Measurements from ENCODE around the gene MDH2.
A peak's percentile ranks its signal among the peaks of the same experiment; 100 is the strongest.
"Not testable (repeated sequence)": the region's sequence is repeated elsewhere in the genome, so short reads cannot be mapped to it uniquely, and the experiment has no call there.

Gene MDH2

DNA sequence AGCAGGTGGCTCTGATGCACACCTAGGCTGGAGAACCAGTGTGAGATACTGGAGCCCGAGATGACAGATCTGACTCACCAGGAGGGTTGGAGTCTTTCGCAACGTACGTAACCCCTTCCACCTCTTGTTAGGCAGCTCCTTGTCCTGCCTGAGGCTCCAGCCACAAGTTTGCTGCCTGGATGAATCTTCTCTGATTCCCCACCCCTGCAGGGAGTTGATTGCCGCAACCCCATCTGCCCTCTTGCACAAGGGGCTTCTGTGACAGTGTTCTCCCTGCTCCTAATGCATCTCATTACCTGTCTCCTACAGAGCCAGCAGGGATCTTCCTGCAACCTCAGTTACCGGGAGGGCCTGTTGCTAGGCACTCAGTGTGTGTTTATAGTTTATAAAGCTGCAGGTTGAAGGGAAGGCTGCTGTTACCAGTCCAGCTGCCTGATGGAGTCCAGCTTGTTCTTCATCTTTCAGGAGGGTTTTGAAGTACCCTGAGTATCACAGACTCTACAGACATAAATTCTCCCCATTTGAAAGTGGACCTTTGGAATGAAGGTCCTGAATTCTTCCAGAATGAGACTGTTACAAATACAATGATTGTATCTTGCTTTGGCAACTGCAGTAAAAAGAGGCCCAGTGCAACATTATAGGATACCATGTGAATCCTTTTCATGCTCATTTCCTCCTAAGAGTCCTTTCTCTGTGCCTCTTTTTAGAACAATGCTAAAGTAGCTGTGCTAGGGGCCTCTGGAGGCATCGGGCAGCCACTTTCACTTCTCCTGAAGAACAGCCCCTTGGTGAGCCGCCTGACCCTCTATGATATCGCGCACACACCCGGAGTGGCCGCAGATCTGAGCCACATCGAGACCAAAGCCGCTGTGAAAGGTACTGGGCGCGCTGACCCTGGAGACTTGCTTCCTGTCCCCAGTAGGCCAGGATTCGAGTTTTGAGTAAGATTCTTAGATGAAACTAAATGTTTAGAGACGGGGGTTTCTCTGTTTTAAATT, 6.5 kb downstream of the MDH2 start:
- Mint-ChIP-seq H3K36me3 (peaks cover 29% of the 10 kb centered on the region), H3K9me3 (no peaks in the 10 kb centered on the region), H3K4me1 (peaks cover 27% of the 10 kb centered on the region), H3K27ac (no peak overlapping the region), H3K27me3 (no peaks in the 10 kb centered on the region), H3K4me3 (no peak overlapping the region)
- CTCF ChIA-PET, result no interaction called here
- no peak for DNase-seq

DNA sequence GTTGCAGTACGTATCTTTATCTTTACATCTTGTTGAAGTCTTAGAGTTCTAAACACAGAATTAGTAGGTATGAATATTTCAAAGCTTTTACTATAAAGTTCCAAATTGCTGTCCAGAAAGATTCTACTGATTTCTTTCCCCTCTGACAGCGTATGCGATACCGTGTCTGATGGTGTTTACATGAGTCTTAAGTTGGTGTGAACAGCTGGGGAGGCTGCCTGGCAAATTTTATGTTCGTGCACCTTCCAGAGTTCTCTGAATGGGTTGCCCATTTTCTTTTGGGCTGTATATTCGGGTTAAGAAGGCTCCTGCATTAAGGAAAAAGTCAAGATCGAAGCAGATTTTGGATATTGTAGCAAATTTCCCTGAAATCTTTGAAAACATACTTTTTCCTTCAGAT, 8.3 kb downstream of the MDH2 start:
- Mint-ChIP-seq H3K9me3 (no peaks in the 10 kb centered on the region), H3K27ac (no peak overlapping the region), H3K27me3 (no peaks in the 10 kb centered on the region), H3K4me3 (no peak overlapping the region), H3K36me3 (peaks cover 33% of the 10 kb centered on the region), H3K4me1 (peaks cover 12% of the 10 kb centered on the region)
- CTCF ChIA-PET, result interaction anchor here (1.0 kb wide), 1 partner anchor 11 kb away, joined by 3 read pairs; no protein-coding TSS in a partner anchor
- no peak for DNase-seq

DNA sequence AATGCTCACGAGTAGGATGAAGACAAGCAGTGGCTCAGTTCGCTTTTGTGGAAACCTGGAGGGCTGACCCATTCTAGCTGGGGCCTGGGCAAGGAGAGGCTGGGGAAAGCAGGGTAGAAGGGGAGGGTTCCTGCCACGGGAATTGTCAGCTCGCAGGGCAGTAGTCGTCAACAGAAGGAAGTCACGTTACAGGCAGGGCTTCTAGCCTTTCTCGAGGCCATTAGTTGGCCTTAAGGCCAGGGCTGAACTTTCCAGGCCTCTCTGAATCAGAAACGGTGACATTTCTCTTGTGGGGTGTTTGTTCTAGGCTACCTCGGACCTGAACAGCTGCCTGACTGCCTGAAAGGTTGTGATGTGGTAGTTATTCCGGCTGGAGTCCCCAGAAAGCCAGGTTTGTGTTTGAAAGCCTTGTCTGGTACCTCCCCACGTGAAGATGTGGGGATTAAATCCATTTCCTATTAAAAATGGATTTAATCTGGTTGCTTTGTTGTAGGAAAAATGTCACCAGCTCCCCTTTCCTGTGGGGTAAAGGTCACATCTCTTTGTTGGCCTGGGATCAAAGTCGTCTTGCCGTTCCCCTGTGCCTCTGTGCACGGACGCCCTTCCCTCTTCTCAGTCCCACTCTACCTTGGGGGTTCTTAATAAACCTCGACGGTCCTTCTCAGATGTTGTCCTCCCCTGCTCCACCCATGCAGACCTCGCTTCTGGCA, 9.4 kb downstream of the MDH2 start:
- Mint-ChIP-seq H3K36me3 (peaks cover 34% of the 10 kb centered on the region), H3K9me3 (no peaks in the 10 kb centered on the region), H3K4me1 (peaks cover 5% of the 10 kb centered on the region), H3K27me3 (no peaks in the 10 kb centered on the region), H3K4me3 (no peak overlapping the region), H3K27ac (no peak overlapping the region)
- no peak for DNase-seq
- CTCF ChIA-PET, result no interaction called here

DNA sequence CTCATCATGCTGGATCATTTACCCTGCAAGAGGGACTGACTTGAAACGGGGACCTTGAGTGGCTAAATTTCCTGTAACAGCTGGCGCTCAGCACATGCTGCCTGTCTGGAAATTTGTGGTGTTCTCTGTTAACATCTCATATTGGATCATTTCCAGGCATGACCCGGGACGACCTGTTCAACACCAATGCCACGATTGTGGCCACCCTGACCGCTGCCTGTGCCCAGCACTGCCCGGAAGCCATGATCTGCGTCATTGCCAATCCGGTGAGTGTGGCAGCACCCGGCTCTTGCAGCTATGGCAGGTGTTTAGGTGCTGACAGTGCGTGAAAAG, 9.9 kb downstream of the MDH2 start:
- DNase-seq, result no peak
- Mint-ChIP-seq H3K27ac (no peak overlapping the region), H3K4me1 (peaks cover 4% of the 10 kb centered on the region), H3K9me3 (no peaks in the 10 kb centered on the region), H3K36me3 (peaks cover 37% of the 10 kb centered on the region), H3K27me3 (no peaks in the 10 kb centered on the region), H3K4me3 (no peak overlapping the region)
- CTCF ChIA-PET, result no interaction called here

DNA sequence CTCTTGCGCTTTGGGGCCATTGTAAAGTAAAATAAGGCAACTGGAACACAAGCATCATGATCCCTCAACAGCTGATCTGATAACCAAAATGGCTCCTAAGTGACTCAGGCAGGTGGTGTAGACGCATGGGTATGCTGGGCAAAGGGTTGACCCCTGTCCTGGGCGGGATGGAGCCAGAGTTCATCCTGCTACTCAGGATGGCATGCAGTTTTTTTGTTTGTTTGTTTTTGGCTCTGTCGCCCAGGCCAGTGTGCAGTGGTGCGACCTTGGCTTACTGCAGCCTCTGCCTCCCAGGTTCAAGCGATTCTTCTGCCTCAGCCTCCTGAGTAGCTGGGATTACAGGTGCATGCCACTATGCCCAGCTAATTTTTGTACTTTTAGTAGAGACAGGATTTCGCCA, 10.8 kb downstream of the MDH2 start:
- H3K4me1 Mint-ChIP-seq, CTCF ChIA-PET, H3K4me3 Mint-ChIP-seq, DNase-seq, H3K9me3 Mint-ChIP-seq, H3K27me3 Mint-ChIP-seq, H3K27ac Mint-ChIP-seq: not testable (repeated sequence)
- H3K36me3 Mint-ChIP-seq, result peaks cover 36% of the 10 kb centered on the region

DNA sequence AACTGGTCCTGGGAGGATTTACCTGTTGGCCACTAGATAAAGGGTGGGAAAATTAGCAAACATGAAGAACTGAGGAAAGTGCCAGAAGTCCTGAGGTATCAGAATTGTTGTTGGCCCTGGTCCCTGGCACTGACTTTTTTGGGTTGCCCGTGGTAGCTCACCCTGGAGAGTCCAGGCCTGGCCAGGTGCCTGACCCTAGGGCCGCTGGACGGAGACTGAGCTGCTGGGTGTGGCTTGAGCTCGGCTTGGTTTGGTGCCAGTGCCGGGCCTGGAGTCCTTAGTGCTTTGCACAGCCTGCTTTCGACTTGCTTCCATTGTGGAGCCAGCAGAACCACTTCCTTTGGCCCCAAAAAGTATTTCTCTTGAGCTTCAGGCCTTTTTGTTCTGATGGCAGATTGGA, 12.9 kb downstream of the MDH2 start:
- Mint-ChIP-seq H3K4me1 (no peaks in the 10 kb centered on the region), H3K9me3 (no peaks in the 10 kb centered on the region), H3K27ac (no peak overlapping the region), H3K4me3 (no peak overlapping the region), H3K36me3 (peaks cover 40% of the 10 kb centered on the region), H3K27me3 (no peaks in the 10 kb centered on the region)
- DNase-seq, result no peak
- CTCF ChIA-PET, result no interaction called here

DNA sequence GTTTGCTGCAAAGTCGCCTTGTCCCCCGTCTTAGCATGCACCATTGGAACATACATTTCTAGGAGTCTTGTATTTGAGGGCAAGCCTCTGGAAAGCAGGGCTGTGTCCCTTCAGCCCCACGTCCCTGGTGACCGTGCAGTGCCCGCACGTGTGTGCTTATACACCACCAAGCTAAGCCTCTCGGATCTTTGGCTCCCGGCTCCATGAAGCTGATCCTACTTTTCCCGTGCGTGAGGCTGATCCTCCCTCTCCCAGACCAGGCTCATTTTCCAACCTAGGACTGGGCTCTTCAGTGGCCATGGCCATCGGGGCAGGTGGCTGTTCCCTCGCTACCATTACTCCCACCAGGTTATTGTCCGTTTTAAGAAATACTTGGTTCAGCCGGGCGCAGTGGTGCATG, 14.3 kb downstream of the MDH2 start:
- Mint-ChIP-seq H3K27me3 (no peaks in the 10 kb centered on the region), H3K4me1 (no peaks in the 10 kb centered on the region), H3K4me3 (no peak overlapping the region), H3K9me3 (no peaks in the 10 kb centered on the region), H3K27ac (peak overlapping the region; percentile 2), H3K36me3 (peaks cover 47% of the 10 kb centered on the region)
- CTCF ChIA-PET, result no interaction called here
- no peak for DNase-seq

DNA sequence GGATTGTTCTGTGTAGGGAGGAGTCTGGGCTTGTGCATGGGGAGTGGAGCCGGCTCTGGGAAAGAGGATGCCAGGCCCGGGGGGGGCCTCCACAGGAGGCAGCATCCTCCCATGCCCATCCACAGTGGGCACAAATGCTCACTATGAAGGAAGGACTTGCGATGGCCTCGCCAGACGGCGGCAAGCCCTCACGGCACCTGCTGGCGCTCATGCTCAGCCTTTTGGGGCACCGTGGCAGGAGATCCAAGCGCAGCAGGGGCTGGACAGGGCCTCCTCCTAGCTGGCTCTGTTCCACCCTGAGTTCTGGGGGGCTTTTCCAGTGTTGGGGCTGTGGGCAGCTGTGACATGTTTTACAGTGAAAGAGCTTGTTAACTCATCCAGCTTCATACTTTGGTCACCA, 15.2 kb downstream of the MDH2 start:
- CTCF ChIA-PET, result no interaction called here
- DNase-seq, result no peak
- no peak overlapping the region for H3K4me3 Mint-ChIP-seq
- peaks cover 41% of the 10 kb centered on the region for H3K36me3 Mint-ChIP-seq
- H3K27ac Mint-ChIP-seq, result no peak overlapping the region
- H3K9me3 Mint-ChIP-seq, result no peaks in the 10 kb centered on the region
- no peaks in the 10 kb centered on the region for H3K4me1 Mint-ChIP-seq
- H3K27me3 Mint-ChIP-seq, result no peaks in the 10 kb centered on the region

DNA sequence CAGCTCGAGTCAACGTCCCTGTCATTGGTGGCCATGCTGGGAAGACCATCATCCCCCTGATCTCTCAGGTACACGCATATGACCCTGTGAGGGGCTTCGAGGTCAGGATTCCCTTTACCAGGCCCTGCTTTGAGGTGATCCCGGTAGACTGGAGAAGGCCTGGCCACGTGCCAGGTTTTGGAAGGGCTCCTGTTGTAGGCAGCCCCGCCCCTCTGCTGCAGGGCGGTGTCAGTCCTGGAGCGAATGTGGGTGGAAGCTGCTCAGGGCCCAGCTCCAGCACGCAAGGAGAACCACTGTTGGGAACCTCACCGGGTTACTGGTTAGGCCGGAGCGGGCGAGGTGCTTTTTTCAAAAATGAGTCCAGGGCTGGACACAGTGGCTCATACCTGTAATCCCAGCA, 15.6 kb downstream of the MDH2 start:
- Mint-ChIP-seq H3K9me3 (no peaks in the 10 kb centered on the region), H3K4me3 (no peak overlapping the region), H3K27ac (no peak overlapping the region), H3K4me1 (no peaks in the 10 kb centered on the region), H3K27me3 (no peaks in the 10 kb centered on the region), H3K36me3 (peaks cover 40% of the 10 kb centered on the region)
- DNase-seq, result no peak
- CTCF ChIA-PET, result no interaction called here

DNA sequence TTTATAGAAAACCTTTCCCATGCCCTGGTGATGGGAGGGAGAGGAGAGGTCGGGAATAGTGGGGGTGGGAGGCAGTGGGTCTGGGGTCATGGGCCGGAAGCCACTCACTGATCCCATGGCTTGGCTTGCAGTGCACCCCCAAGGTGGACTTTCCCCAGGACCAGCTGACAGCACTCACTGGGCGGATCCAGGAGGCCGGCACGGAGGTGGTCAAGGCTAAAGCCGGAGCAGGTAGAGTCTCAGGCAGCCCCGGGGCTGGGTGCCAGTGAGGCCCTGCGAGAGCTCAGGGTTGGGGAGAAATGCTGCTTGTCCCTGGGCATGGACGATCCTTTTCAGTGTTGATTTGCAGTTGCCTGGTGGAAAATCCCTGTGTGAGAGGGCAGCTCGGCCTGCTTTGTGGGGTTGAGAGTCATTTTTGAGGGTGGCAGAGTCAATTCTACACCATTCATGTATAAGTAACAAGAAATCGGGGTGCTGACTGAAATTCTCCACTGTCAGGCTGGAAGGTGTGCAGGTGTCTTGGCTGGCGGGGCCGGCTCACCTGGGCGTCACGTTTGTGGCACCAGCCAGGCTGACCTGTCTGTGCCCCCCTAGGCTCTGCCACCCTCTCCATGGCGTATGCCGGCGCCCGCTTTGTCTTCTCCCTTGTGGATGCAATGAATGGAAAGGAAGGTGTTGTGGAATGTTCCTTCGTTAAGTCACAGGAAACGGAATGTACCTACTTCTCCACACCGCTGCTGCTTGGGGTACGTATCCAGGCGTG, 16.5 kb downstream of the MDH2 start:
- Mint-ChIP-seq H3K27ac (no peak overlapping the region), H3K4me1 (no peaks in the 10 kb centered on the region), H3K27me3 (no peaks in the 10 kb centered on the region), H3K4me3 (no peak overlapping the region), H3K9me3 (no peaks in the 10 kb centered on the region), H3K36me3 (peaks cover 35% of the 10 kb centered on the region)
- DNase-seq, result no peak
- CTCF ChIA-PET, result no interaction called here

DNA sequence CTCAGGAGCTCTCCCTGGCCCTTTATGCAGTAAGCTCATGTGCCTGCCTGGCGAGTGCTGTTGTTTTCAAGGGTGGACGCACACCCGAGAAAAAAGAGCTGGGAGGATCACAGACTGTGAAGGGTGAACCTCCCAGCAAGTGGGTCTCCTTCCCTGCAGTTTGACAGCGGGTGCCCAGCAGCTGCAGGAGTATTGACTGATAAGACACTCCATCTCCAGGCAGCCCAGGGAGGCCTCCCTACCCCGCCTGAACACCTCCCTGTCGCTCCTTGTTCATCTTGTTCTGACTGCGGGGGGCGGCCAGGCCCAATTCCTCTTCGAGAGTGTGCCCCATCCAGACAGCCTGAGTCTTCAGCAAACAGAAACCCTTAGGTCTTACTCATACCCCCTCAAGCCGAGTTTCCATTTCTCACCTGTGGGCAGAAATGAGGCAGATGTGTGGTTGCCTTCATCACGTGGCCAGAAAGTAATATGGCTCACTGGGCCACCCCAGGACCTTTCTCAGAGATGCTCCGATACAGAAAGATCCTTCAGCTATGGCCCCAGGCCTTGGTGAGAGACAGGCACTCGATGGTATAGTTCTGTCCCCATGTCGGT, 17.2 kb downstream of the MDH2 start:
- H3K4me1 Mint-ChIP-seq, result no peaks in the 10 kb centered on the region
- H3K4me3 Mint-ChIP-seq, result no peak overlapping the region
- DNase-seq, result no peak
- H3K36me3 Mint-ChIP-seq, result peaks cover 31% of the 10 kb centered on the region
- CTCF ChIA-PET, result no interaction called here
- no peak overlapping the region for H3K27ac Mint-ChIP-seq
- H3K9me3 Mint-ChIP-seq, result no peaks in the 10 kb centered on the region
- H3K27me3 Mint-ChIP-seq, result no peaks in the 10 kb centered on the region

DNA sequence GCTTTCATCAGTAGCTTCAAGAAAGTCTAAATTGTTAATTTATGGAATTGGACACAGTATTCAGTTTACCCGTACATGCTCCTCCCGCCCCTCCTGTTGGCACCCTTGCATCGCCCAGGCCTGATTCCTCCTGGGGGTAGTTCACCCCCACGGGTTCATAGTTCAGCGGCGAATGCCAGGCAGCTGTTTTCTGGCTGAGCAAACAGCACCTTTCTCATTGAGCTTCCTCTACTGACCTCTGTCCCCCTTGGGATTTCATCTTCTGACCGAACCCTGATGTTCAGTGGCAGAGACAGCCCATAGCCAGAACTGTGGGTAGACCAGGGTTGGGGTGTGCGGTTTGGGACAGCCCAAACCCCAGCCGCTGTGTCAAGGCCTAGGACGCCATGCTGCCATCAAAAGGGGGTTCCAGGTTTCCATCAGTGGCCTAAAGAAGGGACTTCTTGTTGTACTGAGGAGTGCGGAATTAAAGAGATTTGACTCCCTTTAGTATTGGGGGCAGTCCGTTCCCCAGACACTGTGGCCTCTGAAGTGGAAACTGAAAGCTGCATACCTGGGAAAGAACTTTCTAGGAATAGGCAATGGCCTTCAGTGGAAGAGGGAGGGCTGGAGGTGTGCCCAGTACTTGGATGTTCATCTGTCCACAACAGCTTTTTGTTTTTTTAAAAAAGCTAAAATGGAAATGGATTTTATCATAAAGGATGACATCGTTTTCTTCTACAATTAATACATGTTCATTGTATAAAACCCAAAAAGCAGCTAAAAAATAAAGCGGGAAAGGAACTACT, 19.0 kb downstream of the MDH2 start:
- Mint-ChIP-seq H3K9me3 (no peaks in the 10 kb centered on the region), H3K27me3 (no peaks in the 10 kb centered on the region), H3K27ac (no peak overlapping the region), H3K36me3 (peaks cover 22% of the 10 kb centered on the region), H3K4me1 (no peaks in the 10 kb centered on the region), H3K4me3 (no peak overlapping the region)
- DNase-seq, result no peak
- CTCF ChIA-PET, result interaction anchor here (0.5 to 1.5 kb wide), 4 partner anchors 11 to 483 kb away, joined by 3 to 4 read pairs (median 4); no protein-coding TSS in a partner anchor

DNA sequence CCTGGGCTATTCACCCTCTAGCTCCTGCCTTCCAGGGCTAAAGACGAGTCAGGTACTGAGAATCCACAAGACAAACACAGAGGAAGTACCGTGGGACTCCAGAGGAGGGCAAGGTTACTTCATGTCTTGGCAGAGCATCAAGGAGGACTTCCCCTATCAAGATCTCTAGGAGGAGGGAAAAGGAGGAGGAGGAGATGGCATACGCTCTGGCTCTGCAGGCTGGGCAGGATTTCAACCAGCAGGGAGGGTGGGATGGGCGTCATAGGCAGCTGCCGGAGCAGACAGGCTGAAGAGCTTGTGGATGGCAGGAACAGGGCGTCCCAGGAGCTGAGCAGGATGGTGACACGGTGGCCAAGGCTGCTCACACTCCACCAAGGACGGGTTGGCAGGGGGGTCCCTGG, 21.3 kb downstream of the MDH2 start:
- H3K9me3 Mint-ChIP-seq, result no peaks in the 10 kb centered on the region
- CTCF ChIA-PET, result interaction anchor here (0.5 to 1.4 kb wide), 2 partner anchors 245 to 246 kb away, joined by 3 to 4 read pairs; no protein-coding TSS in a partner anchor
- H3K27ac Mint-ChIP-seq, result no peak overlapping the region
- DNase-seq, result no peak
- H3K4me1 Mint-ChIP-seq, result no peaks in the 10 kb centered on the region
- no peak overlapping the region for H3K4me3 Mint-ChIP-seq
- H3K27me3 Mint-ChIP-seq, result no peaks in the 10 kb centered on the region
- peaks cover 14% of the 10 kb centered on the region for H3K36me3 Mint-ChIP-seq
